Parathyroid adenoma (tissue), 2 donors: ENCODE results near the gene WNT3.

Experiments used
- H2AFZ ChIP-seq: fragments of 300-600 bp; sonication (generic); one replicate; pipeline ENCODE4 v1.7.0; 2017; ENCODE audit warnings: antibody characterized with exemption, mild to moderate bottlenecking
- H3K27ac ChIP-seq: fragments of 300-600 bp; sonication (generic); one replicate; pipeline ENCODE4 v1.7.0; 2017
- H3K27me3 ChIP-seq: fragments of 300-600 bp; sonication (generic); one replicate; pipeline ENCODE4 v1.7.0; 2017; ENCODE audit warnings: low read length; ENCODE audit not compliant: control insufficient read depth, insufficient read depth
- H3K36me3 ChIP-seq: fragments of 300-600 bp; sonication (generic); one replicate; pipeline ENCODE4 v1.7.0; 2017; ENCODE audit warnings: low read length; ENCODE audit not compliant: control insufficient read depth, insufficient read depth
- H3K4me1 ChIP-seq: fragments of 300-600 bp; sonication (generic); one replicate; pipeline ENCODE4 v1.7.0; 2017; ENCODE audit warnings: control low read depth
- H3K4me2 ChIP-seq: fragments of 300-600 bp; sonication (generic); one replicate; pipeline ENCODE4 v1.7.0; 2017; ENCODE audit warnings: low read length
- H3K4me3 ChIP-seq: fragments of 300-600 bp; sonication (generic); one replicate; pipeline ENCODE4 v1.7.0; 2017; ENCODE audit warnings: low read depth, low read length
- H3K79me2 ChIP-seq: fragments of 300-600 bp; sonication (generic); one replicate; pipeline ENCODE4 v1.7.0; 2017; ENCODE audit warnings: control low read depth
- H3K9ac ChIP-seq: fragments of 300-600 bp; sonication (generic); one replicate; pipeline ENCODE4 v1.7.0; 2017; ENCODE audit warnings: mild to moderate bottlenecking
- H3K9me3 ChIP-seq: fragments of 300-600 bp; sonication (generic); one replicate; pipeline ENCODE4 v1.7.0; 2017; ENCODE audit warnings: low read length; ENCODE audit not compliant: control insufficient read depth
- TF ChIP-seq, protein P1 (sequence below): fragments of 300-600 bp; sonication (generic); IDR thresholded peaks from one replicate; pipeline ENCODE4 v1.7.0; 2017; ENCODE audit warnings: antibody characterized with exemption, mild to moderate bottlenecking
- donor health status: primary hyperparathyroidism.

Gene WNT3

DNA sequence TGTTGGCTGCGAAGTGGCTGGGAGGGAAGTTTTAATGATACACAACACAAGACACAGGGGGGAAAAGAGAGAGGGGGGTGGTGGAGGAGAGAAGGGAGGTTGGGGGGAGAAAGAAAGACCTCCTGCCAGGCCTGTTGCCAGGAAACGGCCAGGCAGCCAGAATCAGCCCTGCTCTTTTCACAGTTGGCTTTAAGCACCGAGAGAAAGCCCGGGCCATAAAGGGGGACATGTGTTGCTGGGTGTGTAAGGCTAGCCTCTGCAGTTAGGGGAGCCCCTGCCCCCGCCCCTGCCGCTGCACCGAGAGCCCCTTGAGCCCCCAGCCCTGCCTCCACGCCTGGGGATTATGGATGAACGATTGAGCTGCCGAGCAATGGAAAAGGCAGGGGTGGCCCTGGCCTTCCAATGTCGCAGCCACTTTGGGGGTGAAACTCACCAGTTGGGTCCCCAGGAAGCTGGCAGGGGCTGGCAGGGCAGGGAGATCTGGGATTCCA, 13.9 kb upstream of the WNT3 start:
- Histone ChIP-seq H3K27me3 (no peaks in the 10 kb centered on the region), H2AFZ (no peak overlapping the region), H3K27ac (no peak overlapping the region), H3K9ac (no peak overlapping the region), H3K4me2 (no peak overlapping the region), H3K4me1 (no peaks in the 10 kb centered on the region), H3K4me3 (no peak overlapping the region), H3K9me3 (no peaks in the 10 kb centered on the region), H3K36me3 (no peaks in the 10 kb centered on the region), H3K79me2 (no peaks in the 10 kb centered on the region)
- TF ChIP-seq, protein P1, sequence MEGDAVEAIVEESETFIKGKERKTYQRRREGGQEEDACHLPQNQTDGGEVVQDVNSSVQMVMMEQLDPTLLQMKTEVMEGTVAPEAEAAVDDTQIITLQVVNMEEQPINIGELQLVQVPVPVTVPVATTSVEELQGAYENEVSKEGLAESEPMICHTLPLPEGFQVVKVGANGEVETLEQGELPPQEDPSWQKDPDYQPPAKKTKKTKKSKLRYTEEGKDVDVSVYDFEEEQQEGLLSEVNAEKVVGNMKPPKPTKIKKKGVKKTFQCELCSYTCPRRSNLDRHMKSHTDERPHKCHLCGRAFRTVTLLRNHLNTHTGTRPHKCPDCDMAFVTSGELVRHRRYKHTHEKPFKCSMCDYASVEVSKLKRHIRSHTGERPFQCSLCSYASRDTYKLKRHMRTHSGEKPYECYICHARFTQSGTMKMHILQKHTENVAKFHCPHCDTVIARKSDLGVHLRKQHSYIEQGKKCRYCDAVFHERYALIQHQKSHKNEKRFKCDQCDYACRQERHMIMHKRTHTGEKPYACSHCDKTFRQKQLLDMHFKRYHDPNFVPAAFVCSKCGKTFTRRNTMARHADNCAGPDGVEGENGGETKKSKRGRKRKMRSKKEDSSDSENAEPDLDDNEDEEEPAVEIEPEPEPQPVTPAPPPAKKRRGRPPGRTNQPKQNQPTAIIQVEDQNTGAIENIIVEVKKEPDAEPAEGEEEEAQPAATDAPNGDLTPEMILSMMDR: no peak

DNA sequence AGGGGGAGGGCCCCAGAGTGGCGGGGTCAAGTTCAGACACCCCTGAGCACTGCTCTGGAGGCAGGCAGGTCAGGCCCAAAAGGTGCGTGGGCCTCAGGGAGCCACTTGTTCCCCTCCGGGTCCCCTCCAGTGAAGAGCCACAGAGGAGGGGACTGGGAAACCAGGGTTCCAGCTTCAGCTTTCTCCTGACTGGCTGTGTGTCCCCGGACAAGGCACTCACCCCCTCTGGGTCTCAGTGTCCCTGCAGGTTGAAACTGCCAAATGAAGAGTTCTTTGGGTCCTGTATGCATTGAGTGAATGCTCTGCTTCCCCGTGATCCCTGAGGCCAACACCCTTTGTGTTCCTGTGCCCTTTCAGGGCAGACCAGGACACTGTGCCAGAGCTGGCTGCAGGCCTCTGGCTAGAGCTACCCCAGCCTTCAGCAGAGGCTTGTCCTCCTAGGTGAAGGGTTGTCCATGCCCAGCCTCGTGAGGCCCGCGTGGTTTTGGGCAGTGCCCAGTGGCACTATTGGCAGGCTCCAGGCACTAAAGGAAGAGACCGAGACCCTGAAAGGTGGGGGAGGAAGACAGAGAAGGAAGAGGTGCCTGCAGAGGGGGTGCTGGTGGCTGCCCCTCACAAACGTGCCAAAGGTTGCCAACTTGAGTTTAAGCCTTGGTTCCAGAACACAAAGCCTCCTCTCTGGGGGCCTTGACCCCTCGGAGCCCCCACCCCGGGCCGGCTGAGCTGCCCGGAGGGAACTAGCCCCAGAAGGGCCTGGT, 13.3 kb upstream of the WNT3 start:
- Histone ChIP-seq H3K9ac (no peak overlapping the region), H3K4me3 (no peak overlapping the region), H3K27me3 (no peaks in the 10 kb centered on the region), H3K27ac (no peak overlapping the region), H2AFZ (no peak overlapping the region), H3K4me1 (no peaks in the 10 kb centered on the region), H3K79me2 (no peaks in the 10 kb centered on the region), H3K4me2 (no peak overlapping the region), H3K36me3 (no peaks in the 10 kb centered on the region), H3K9me3 (no peaks in the 10 kb centered on the region)
- TF ChIP-seq, protein P1: no peak

DNA sequence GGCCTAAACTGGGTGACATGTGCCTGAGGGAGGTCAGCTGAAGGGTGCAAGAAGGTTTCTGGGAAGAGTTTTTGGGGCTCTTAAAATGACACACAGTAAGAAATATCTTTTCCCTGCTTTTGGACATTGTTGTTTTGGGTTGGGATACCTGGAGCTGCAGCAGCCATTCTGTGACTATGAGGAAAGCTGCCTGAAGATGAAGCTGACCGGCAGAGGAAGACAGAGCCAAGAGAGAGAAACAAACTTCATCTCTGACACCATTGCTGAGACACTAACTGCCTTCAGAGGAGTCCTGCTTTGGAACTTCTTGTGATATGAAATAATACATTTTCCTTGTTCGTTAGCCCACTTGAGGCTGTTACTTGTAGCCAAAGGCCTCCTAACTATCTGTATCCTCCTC, 8.8 kb upstream of the WNT3 start:
- H3K27ac ChIP-seq: no peak overlapping the region

DNA sequence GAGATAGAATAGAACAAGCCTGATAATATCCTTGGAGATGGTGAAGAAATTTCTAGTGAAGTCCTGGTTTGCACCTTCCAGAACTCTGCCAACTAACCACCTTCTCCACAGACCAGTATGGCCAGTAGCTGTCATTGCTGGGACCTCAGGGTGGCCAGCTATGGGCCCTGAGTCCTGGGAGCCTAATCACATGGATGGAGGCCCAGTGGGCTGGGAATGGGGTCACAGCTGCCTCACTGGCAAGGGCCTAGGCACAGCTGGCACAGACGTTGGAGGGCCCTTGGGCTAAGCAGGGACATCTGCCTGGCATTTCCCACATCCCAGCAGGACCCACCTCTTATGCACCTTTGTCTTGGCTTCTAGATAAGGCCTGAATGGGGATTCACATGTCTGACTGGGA, 7.6 kb upstream of the WNT3 start:
- TF ChIP-seq, protein P1: no peak
- Histone ChIP-seq H3K79me2 (no peaks in the 10 kb centered on the region), H3K36me3 (no peaks in the 10 kb centered on the region)

More for the DNA sequence above, 8.8 kb upstream of the WNT3 start:
- Histone ChIP-seq H3K9me3 (no peaks in the 10 kb centered on the region), H2AFZ (no peak overlapping the region), H3K4me2 (no peak overlapping the region), H3K79me2 (no peaks in the 10 kb centered on the region), H3K4me1 (no peaks in the 10 kb centered on the region), H3K27me3 (no peaks in the 10 kb centered on the region), H3K9ac (no peak overlapping the region), H3K36me3 (no peaks in the 10 kb centered on the region), H3K4me3 (no peak overlapping the region)
- TF ChIP-seq, protein P1: no peak

DNA sequence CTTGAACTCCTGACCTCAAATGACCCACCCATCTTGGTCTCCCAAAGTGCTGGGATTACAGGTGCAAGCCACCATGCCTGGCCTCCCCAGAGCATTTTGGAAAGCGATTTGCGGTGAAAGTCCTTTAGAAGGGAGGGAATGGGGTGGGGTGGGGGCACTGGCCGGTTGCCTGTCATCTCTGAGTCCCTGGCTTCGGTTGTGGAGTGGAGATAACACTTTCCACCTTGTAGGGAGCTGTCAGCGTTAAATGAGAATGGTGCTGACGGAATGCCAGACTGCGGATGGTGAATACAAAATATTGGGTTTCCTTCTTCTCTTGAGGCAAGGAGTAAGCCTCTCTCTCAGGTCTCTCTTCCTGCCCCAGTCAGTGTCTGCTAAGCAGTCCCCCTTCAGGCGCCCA, 5.2 kb upstream of the WNT3 start:
- Histone ChIP-seq H3K27me3 (no peaks in the 10 kb centered on the region), H3K9me3 (no peaks in the 10 kb centered on the region), H3K4me1 (peaks cover 8% of the 10 kb centered on the region), H2AFZ (no peak overlapping the region), H3K27ac (no peak overlapping the region), H3K4me3 (no peak overlapping the region), H3K36me3 (no peaks in the 10 kb centered on the region), H3K4me2 (no peak overlapping the region), H3K9ac (no peak overlapping the region), H3K79me2 (no peaks in the 10 kb centered on the region)
- TF ChIP-seq, protein P1: no peak

More for the DNA sequence above, 7.6 kb upstream of the WNT3 start:
- H2AFZ ChIP-seq: no peak overlapping the region
- no peak overlapping the region for H3K4me3 ChIP-seq
- H3K27ac ChIP-seq: no peak overlapping the region
- no peaks in the 10 kb centered on the region for H3K27me3 ChIP-seq
- no peak overlapping the region for H3K9ac ChIP-seq
- H3K4me2 ChIP-seq: no peak overlapping the region
- no peaks in the 10 kb centered on the region for H3K9me3 ChIP-seq
- no peaks in the 10 kb centered on the region for H3K4me1 ChIP-seq
